Measurements from ENCODE around the gene SNUPN.

GRCh38 chr15:75646944-75647364, 21.4 kb upstream of the SNUPN start:
- TF ChIP-seq EZH2 (IDR thresholded peaks at IDR 0.05; ENCODE audit: borderline replicate concordance) (no peak), CTCF (IDR thresholded peaks at IDR 0.05; ENCODE audit: poor library complexity) (no peak)

Data from hepatocyte (in vitro differentiated cells).